ENCODE measurements around the gene CRCP.
"Not testable (repeated sequence)": the region's sequence is repeated elsewhere in the genome, so short reads cannot be mapped to it uniquely, and the experiment has no call there.

The CRCP gene

DNA sequence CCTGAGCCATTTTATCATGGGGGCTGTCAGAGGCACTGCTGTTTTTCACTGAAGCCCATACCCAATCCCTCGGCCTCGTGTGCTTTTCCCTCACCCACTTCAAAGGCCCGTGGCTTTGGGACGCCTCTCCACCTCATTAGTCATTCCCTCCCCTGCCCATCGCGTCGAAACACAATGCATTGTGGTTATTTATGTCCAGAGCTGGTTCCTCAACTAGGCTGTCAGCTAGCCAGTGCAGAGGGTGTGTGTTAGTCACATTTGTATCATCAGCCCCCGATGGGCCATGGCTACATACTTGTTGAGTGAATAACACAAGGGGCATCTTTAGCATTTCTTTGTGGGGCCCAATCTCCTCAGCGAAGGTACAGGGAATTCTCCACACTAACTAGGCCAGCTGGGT is 3.8 kb upstream of the CRCP start:
- no peak for DNase-seq

DNA sequence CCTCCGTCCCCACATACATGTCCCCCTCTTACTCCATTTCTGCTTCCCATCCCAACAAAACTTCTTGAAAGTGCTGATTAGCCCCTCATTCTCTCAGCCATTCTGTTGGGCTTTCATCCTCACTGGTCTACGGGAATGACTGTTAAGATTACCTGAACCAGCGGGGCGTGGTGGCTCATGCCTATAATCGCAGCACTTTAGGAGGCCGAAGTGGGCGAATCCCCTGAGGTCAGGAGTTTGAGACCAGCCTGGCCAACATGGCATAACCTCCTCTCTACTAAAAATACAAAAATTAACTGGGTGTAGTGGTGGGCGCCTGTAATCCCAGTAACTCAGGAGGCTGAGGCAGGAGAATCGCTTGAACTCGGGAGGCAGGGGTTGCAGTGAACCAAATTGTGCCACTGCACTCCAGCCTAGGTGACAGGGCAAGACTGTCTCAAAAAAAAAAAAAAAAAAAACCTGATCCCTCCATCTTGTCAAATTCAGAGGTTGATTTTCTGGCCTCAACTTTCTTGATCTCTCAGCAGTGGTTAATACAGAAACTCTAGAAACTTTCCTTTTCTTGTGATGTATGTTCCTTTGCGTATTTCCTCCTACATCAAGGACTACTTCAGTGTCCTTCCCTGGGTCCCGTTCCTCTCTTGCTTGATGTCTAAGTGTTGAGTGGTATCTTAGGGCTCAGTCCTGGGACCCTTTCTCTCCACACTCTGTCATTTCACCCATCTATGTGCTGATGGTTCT is 2.2 kb downstream of the CRCP start:
- not testable (repeated sequence) for DNase-seq

DNA sequence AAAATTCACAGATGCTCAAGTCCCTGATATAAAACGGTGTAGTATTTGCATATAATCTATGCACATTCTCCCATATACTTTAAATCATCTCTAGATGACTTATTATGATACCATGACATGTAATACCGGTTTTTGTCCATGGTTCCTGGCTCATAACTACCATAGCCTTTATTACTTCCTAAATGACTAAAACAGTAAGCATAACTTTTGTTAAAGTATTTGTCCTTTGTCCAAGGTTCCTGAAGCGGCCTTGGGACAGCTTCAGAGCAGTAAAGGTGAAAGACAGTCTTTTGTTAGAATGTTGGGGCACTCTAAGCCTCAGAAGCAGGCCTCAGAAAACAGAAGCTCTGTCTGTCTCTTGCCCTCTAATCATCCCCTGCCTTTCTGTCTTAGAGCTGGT is 4.0 kb downstream of the CRCP start:
- DNase-seq = no peak

DNA sequence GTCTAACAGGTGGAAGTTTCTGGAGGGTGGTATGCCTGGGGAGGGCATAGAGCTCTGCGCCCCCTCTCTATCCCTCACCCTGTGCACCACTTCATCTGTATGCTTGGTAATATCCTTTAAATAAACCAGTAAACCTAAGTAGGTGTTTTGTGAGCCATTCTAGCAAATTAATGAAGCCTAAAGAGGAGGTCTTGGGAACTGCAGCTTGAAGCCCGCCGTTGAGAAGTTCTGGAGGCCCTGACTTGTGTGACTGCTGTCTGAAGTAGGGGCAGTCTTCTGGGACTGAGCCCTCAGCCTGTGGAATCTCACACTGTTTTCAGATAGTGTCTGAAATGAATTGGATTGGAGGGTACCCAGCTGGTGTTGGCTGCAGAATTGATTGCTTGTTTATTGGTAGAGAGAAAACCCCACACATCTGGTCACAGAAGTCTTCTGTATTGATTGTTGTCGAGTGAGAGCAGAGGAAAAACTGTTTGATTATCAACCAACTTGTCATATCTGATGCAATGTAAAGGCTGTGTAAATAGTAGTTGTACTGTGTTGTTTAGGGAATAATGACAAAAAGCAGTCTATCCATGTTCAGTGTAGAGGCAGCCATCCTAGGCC is 4.7 kb downstream of the CRCP start:
- no peak for DNase-seq

DNA sequence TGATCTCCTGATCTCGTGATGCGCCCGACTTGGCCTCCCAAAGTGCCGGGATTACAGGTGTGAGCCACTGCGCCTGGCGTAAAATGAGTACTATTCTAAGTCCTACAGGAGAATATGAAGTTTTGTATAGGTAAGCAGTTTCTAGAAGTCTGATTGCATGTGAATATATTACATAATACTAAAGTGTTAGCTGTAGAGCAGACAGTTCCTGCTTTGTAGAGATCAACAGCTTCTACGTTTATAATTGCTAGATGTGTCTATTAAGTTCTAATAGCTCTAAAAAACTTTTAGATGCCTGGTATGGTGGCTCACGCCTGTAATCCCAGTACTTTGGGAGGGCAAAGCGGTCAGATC is 8.5 kb downstream of the CRCP start:
- DNase-seq = no peak

DNA sequence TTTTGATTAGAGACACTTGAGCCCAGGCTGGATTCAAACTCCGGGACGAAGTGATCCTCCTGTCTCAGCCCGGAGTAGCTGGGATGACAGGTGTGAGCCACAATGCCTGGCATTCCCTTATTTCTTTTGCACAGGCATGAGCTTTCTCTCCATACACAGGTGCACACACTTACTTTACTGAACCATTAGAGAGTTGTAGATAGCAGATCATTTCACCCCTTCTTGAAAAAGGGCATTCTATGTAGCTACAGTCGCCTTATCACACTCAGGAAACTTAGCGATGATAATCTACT is 9.9 kb downstream of the CRCP start:
- not testable (repeated sequence) for DNase-seq

DNA sequence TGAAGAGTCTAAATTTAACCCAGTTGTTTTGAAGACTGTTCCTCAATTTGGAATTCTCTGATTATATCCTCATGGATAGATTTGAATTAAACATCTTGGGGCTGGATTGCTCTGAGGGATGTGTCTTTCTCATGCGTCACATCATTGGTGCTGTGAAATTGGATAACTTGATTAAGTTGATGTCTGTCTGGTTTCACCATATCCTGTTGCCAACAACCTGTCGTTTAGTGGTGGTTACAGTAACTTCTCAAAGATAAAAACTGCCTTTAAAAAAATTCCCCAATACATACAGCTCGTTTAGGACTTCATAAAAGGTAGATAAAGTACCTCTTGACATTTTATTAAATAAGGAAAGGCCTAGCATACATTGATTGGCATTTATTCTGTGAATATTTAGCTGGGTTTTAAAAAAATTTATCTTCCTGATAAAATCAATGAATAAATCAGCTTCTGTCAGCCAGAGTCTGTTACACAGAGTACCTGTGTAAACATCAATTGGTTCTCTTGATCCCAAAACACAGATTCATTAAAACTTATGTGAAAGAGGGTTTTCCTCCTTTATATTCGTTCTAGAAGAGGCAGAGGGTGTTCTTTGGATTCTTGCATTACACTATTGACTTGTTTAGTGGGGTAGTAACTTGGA is 10.5 kb downstream of the CRCP start:
- DNase-seq = no peak

DNA sequence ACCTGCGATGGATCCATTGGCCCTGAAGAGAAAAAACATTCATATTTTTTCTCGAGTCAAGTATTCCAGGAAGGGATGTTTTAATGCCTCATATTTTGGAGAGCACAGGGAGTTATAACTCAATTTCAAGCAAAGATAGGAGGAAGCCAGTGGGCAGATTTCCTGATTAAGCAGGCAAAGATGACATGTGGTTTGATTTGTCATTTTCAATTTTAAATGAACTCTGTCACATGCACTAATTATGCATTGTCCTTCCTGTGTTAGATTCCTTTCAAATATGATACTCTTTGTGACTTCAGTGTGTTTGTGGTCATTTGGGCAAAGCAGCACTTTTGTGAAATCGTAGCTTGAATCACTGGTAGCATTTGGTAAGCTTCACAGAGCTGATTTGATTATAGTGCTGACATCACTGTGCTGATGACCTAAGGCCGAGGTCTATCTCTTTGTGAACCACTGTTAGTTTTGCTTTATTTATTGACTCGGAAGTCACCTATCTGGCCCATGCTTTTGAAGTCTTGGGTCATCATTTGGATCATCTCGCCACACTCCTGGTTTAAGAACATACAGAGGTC is 11.2 kb downstream of the CRCP start:
- DNase-seq = not testable (repeated sequence)

DNA sequence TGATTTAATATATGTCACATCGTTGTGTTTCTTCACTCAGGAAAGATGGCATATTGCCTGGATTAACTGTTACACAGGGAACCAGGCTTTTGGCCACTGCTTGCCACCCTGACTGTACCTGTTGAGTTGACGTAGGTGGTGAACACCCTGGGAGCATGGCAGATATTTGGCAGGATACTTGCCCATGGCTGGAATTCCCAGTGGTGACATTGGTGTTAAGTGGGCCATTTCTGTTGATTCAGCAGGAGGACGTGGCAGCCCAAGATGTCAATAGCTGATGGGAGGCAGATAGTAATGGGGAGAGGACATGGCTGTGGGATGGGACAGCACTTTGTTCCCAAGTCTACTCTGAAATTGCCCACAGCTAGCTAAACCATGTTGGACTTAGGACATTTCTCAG is 12.5 kb downstream of the CRCP start:
- not testable (repeated sequence) for DNase-seq

DNA sequence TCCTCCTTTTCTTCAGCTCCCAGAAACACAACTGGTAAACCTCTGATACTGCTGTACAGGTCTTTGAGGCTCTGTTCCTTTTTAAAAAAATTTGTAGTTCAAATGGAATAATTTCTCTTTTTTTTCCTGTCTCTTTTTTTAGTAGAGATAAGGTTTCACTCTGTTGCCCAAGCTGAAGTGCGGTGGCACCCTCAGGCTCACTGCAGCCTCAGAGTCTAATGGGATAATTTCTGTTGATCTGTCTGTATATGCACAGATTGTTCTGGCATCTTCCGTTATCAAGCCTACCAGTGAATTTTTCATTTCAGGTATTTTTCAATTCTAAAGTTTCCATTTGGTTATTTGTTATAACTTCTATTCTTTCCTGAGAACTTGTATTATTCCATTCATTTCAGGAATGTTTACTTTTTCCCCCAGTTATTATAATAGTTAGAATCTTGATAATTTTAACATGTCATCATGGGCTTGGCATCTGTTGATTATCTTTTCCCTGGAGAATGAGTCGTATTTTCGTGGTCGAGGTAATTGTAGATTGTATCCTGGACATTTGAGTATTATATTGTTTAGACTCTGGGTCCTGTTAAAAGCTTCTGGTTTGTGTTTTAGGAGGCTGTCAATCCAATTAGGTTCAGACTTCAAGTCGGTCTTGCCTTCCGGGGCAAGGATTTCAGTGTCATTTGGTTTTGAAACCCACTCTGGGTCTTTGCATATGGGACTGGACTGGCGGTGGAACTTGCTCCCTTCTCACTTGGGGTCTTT is 24.5 kb downstream of the CRCP start:
- DNase-seq = no peak

DNA sequence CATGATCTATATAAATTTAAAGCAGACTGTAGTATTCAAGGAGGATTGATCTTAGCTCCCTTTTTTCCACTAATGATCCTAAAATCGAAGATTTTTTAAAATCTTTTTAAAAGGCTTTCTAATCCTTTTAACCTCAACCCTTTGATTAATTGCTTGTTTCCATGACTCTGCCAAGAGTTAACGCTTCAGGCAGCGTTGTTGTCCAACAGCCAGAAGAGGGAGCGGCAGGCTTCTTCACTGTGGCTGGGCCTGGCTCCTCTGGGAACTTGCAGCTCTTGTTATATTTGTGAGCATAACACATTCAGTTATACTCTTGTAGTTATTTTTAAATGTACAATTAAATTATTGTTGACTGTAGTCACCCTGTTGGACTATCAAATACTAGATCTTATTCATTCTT is 26.3 kb downstream of the CRCP start:
- DNase-seq = no peak

DNA sequence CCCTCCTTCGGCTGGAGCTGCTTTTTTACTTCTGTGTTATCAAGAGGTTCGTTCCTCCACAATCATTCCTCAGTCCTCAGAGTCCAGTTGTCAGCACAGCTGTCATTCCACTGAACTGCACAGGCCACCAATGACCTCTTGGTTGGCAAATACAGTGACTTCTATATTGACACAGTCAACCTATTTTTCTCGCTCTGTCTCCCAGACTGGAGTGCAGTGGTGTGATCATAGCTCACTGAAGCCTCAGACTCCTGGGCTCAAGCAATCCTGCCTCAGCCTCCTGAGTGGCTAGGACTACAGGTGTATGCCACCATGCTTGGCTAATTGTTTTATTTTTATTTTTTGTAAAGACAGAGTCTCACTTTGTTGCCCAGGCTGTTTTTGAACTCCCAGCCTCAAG is 27.7 kb downstream of the CRCP start:
- no peak for DNase-seq

DNA sequence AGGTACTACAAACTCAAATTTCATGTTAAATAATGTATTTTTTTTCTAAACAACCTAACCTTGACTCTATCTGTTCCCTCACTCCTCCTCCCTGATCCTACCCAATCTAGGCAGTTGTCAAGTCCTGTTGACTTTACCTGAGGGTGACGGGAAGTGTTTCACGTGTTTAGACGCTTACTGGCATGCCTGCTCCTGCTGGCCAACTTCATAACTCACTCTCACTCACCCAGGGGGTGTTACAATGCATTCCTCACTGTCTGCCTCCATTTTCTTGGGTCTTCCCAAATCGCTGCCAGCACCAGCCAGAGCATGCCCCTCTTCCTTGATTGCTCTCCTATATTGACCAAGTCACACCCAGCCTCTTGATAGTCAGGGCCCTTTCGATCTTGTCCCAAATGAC is 28.3 kb downstream of the CRCP start:
- no peak for DNase-seq

DNA sequence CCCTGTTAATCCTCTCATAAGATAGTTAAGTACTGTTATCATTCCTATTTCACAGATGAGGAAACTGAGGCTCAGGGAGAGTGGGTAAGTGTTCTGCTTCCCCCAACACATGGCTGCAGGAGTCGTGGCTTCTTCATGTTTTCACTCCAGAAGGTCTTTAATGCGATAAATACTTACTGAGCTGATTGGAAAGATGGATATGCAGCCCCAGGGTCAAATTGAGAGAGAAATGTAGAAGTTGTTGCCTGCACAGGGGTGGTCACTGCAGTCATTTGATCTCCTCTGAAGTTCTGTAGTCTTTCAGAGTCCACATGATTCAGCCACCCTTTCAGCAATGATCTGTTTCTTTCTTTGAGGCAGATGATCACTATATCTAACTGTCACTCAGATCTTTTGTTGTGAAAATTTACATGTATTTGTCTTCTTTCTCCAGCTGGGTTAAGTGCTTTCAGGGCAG is 29.3 kb downstream of the CRCP start:
- DNase-seq = no peak

DNA sequence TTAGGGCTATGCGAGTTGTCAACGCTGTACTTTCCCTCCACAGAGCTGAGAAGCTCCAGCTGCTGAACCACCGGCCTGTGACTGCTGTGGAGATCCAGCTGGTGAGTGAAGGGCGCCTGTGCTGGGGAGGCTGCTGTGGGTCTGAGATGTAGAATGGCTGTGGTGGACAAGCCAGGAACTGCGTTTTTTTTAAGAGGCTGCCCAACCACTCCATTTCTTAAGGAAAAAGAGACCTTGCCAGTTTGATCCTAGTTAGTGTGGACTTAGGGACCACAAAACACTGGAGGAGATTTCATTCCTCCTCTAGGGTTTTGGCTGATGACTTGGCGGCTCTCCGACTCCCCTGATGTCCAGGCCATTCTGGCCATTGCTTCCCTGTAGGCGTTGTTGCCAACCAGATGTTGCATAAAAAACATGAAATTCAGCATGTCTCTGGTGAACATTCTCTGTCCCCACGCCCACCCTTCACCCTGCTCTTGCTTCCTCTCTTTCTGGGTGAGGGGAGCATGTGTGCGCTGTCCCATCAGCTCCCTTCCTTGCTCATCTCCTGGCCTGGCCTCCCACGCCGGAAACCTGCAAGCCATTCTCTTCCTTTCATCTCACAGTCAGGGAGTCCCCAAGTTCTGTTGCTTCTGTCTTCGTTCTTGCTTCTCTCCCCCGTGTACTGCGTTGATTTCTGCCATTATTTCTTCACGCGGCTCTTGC is 30.9 kb downstream of the CRCP start:
- DNase-seq = no peak

DNA sequence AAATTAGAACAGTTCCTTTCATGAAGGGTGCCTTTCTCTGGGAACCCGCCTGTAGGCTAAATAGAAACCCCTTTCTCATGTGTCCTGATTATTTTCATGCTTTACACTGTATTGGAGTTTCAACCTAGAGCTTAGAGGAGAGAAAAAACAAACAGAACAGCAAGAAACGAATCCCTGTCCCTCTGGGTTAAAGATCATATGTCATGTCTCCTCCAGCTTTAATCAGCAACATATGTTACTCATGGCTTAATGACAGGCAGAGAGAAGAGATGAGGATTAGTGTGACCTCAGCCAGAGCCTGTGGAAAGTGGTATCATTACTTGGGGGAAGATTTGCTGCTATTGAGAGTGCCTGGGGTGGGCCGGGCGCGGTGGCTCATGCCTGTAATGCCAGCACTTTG is 32.1 kb downstream of the CRCP start:
- DNase-seq = no peak

DNA sequence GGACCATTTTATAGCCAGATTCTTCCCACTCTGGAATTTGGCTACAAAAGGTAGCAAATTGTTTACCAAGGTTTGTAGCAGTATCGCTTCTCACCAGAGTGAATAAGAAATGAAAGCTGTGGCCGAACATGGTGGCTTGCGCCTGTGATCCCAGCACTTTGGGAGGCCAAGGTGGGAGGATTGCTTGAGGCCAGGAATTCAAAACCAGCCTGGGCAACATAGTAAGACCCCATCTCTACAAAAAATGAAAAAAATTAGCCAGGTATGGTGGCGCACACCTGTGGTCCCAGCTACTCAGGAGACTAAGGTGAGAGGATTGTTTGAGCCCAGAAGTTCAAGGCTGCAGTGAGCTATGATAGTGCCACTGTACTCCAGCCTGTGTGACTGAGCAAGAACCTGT is 33.0 kb downstream of the CRCP start:
- not testable (repeated sequence) for DNase-seq

DNA sequence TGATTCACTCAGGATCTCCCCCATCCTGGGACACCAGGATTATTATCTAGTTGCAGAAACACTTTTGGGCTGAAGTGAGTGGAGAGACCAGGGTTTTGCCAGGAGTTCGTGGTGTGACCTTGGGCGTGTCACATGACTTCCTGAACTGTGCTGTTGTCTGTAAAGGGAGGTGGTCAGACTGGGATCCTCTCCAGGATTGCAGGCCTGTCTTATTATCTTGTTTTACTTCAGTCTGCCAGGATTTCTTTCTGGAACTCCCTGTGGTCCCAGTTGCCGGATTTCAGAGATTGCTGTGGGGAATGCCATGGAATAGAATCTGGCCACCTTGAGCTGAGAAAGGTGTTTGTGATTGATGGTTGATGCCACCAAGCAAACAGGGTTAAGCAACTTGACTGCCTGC is 35.8 kb downstream of the CRCP start:
- DNase-seq = no peak

DNA sequence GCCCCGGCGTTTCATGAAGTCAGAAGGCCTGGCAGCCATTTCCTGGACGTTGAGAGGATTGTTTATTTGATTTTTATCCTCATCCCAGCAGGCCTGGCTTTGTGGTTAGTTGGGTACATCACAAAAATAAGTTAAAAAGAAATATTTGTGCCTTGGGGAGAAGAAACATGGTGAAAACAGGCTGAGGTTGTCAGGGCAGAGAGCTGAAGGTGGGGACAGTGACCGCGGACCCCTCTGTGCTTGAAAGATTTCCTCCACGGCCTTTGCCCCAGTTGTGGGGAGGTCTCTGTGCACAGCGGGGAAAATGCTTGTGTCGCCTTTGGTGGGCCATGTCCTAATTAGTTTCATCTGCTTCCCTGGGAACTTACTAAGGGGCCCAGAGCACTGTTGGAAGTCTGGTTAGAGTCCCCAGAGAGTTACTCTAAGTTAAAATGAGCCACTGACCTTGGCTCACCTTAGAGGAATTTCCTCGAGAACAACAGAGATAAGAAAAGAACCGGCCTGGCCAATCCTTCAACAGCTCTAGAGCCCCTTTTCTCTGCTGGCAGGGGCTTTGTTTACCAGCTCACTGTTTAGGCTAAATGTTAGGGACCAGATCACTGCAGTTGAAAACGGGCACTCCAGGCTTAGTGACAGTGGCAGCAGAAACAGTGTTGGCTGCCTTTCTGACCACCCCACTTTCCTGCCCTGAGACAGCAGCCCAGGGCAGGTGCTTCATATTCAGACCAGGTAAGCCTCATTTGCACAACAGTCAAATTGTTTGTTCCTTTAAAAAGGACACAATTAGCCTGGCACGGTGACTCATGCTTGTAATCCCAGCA is 37.9 kb downstream of the CRCP start:
- DNase-seq = no peak

DNA sequence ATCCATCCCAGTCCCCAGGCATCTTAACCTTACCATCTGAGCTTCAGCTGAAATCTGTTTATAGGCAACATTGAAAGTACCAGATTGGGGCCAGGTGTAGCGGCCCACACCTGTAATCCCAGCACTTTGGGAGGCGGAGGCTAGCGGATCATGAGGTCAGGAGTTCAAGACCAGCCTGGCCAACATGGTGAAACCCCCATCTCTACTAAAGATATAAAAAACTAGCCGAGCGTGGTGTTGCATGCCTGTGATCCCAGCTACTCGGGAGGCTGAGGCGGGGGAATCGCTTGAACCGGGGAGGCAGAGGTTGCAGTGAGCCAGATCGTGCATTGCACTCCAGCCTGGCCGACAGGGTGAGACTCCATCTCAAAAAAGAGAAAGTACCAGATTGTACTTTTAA is 39.0 kb downstream of the CRCP start:
- DNase-seq = no peak

DNA sequence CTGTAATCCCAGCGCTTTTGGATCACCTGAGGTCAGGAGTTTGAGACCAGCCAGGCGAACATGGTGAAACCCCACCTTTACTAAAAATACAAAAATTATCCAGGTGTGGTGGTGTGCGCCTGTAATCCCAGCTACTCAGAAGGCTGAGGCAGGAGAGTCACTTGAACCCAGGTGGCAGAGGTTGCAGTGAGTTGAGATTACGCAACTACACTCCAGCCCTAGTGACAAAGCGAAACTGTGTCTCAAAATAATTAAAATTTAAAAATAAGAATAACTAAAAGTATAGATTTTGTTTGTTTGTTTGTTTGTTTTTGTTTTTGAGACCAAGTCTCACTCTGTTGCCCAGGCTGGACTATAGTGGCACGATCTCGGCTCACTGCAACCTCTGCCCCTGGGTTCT is 41.4 kb downstream of the CRCP start:
- DNase-seq = not testable (repeated sequence)

DNA sequence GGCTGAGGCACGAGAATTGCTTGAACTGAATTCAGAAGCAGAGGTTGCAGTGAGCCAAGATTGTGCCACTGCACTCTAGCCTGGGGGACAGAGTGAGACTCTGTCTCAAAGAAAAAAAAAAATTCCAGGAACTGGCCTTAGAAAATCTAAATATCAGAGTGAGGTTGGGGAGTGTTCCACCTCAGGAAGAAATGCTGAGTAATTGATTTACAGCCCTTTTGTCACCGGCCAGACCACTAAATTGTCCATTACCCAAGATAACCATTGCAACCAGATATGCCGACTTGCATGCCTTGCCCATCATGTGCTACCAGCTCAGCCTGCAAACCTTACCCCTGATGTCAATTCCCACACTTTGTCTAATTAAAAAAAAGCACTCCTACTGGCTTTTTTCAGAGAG is 42.4 kb downstream of the CRCP start:
- no peak for DNase-seq
